HG02981 (cell line): ENCODE data around the gene RTF2.
"Not testable (repeated sequence)": the region's sequence is repeated elsewhere in the genome, so short reads cannot be mapped to it uniquely, and the experiment has no call there.

Experiments used
- ATAC-seq: cut with Tn5 transposase; IDR thresholded peaks from one replicate; pipeline ENCODE4 v1.9.1; 2021; ENCODE audit warnings: mild to moderate bottlenecking, moderate library complexity; ENCODE audit not compliant: unreplicated experiment

Gene RTF2

GRCh38 chr20:56537997-56538396, 69.6 kb downstream of the RTF2 start:
- ATAC-seq, result no peak

GRCh38 chr20:56540415-56540814, 72.0 kb downstream of the RTF2 start:
- ATAC-seq, result no peak

GRCh38 chr20:56542489-56543030, 74.1 kb downstream of the RTF2 start:
- ATAC-seq, result no peak

- ATAC-seq, result no peak
Measured at GRCh38 chr20:56551571-56551970, 83.1 kb downstream of the RTF2 start.

GRCh38 chr20:56552911-56553629, 84.6 kb downstream of the RTF2 start:
- ATAC-seq, result no peak

- peak; percentile 80 for ATAC-seq
Measured at GRCh38 chr20:56554869-56555268, 86.4 kb downstream of the RTF2 start.

- ATAC-seq, result no peak
Measured at GRCh38 chr20:56558968-56559367, 90.5 kb downstream of the RTF2 start.

- not testable (repeated sequence) for ATAC-seq
Measured at GRCh38 chr20:56564526-56564925, 96.1 kb downstream of the RTF2 start.

GRCh38 chr20:56565511-56565910, 97.1 kb downstream of the RTF2 start:
- ATAC-seq, result no peak

GRCh38 chr20:56566621-56567020, 98.2 kb downstream of the RTF2 start:
- no peak for ATAC-seq
